HCT116 (cell line): ENCODE results near the gene CAMK2A. TPM values are rescaled to one million over a fixed set of nuclear protein-coding genes. Genes with fewer than 3 reads are reported as not detected.

Experiments used
- ATAC-seq: fragments of 200-7000 bp; cut with Tn5 transposase; 2 replicates; pipeline ENCODE4 v1.9.1; 2020; ENCODE audit warnings: mild to moderate bottlenecking, moderate library complexity
- BruUV-seq: library from RNA; stranded (reverse); fragments of 400-500 nt; replicated peaks from 2 replicates; lab custom pipeline; 2021; lab: Mats Ljungman, UMichigan
- CTCF ChIA-PET: fragments of 300-600 bp; sonication (Branson Sonifier 250); formaldehyde crosslinking; loops from one replicate; lab custom pipeline; 2021; ENCODE audit warnings: antibody characterized with exemption; lab: Charles Lee
- POLR2A ChIA-PET: fragments of 300-600, 350-600 bp; sonication (Branson Sonifier 250); formaldehyde crosslinking; loops from one replicate; lab custom pipeline; 2021; ENCODE audit warnings: antibody characterized with exemption; lab: Charles Lee
- RAD21 ChIA-PET, 2 experiments: fragments of 300-600 bp; sonication (Branson Sonifier 250); formaldehyde crosslinking; loops; one replicate each; lab custom pipeline; 2023; ENCODE audit warnings: low total read pairs in 2 of 2; ENCODE audit not compliant: uncharacterized antibody in 2 of 2, unreplicated experiment in 2 of 2, low non-redundant PET in 1 of 2; lab: Charles Lee
- DNase-seq: peaks from one replicate; pipeline ENCODE4 v3.0.0-alpha.2; 2010; ENCODE audit warnings: low read depth, low spot score
- H2AFZ ChIP-seq: fragments of 200-600 bp; shearing (Covaris generic), sonication (generic); 2 replicates; pipeline ENCODE4 v1.6.1; 2017; ENCODE audit warnings: low read depth, mixed run types, mixed read lengths, antibody characterized with exemption, low read length; ENCODE audit not compliant: poor library complexity, severe bottlenecking
- H3K27ac ChIP-seq: 2 replicates; pipeline ENCODE4 v1.5.1; 2012; ENCODE audit warnings: low read depth, low read length
- H3K27me3 ChIP-seq: fragments of 200-600 bp; sonication (generic); 2 replicates; pipeline ENCODE4 v1.6.1; 2016; ENCODE audit warnings: mixed run types, low read length, mixed read lengths; ENCODE audit not compliant: insufficient read depth
- H3K36me3 ChIP-seq, 2 experiments: fragments of 200-500 bp in 1 of 2; fragments of 200-600 bp in 1 of 2; sonication (Bioruptor generic) in 1 of 2; sonication (generic) in 1 of 2; 2 replicates each; pipeline versions ENCODE4 v1.5.1 to v1.6.1; 2014 to 2016; ENCODE audit warnings: low read length in 2 of 2, inconsistent platforms in 1 of 2, mixed read lengths in 1 of 2, mixed run types in 1 of 2; ENCODE audit not compliant: insufficient read depth in 2 of 2, control insufficient read depth in 1 of 2
- H3K4me1 ChIP-seq, 2 experiments: fragments of 200-600 bp in 1 of 2; sonication (generic) in 1 of 2; 2 replicates each; pipeline versions ENCODE4 v1.5.1 to v1.6.1; 2012 to 2017; ENCODE audit warnings: low read length in 2 of 2, inconsistent platforms in 1 of 2, mild to moderate bottlenecking in 1 of 2, mixed read lengths in 1 of 2, mixed run types in 1 of 2, moderate library complexity in 1 of 2; ENCODE audit not compliant: insufficient read depth in 2 of 2, control insufficient read depth in 1 of 2
- H3K4me2 ChIP-seq: fragments of 200-600 bp; sonication (generic); 2 replicates; pipeline ENCODE4 v1.6.1; 2017; ENCODE audit warnings: mixed run types, low read length, mixed read lengths
- H3K4me3 ChIP-seq, 2 experiments: fragments of 200-600 bp in 1 of 2; sonication (generic) in 1 of 2; replicated peaks in 1 of 2; 2 replicates each; pipeline ENCODE4 v1.5.1; 2011 to 2016; ENCODE audit warnings: low read length in 2 of 2, control low read depth in 1 of 2, low read depth in 1 of 2, mild to moderate bottlenecking in 1 of 2, mixed read lengths in 1 of 2, mixed run types in 1 of 2
- H3K79me2 ChIP-seq: fragments of 200-600 bp; sonication (generic); 2 replicates; pipeline ENCODE4 v1.6.1; 2017; ENCODE audit warnings: mild to moderate bottlenecking, mixed run types, low read length, moderate library complexity, mixed read lengths; ENCODE audit not compliant: insufficient read depth
- H3K9ac ChIP-seq: fragments of 200-600 bp; sonication (generic); 2 replicates; pipeline ENCODE4 v1.6.1; 2016; ENCODE audit warnings: low read length, mixed read lengths
- H3K9me2 ChIP-seq: fragments of 200-600 bp; sonication (generic), shearing (Covaris generic); 2 replicates; pipeline ENCODE4 v1.6.1; 2017; ENCODE audit warnings: mixed run types, mild to moderate bottlenecking, moderate library complexity; ENCODE audit not compliant: insufficient read depth
- H3K9me3 ChIP-seq, 2 experiments: fragments of 200-500 bp in 1 of 2; fragments of 200-600 bp in 1 of 2; sonication (Bioruptor generic) in 1 of 2; sonication (generic) in 1 of 2; 2 replicates each; pipeline ENCODE4 v1.6.1; 2014 to 2017; ENCODE audit warnings: low read length in 2 of 2, mixed read lengths in 2 of 2, inconsistent platforms in 1 of 2, low read depth in 1 of 2, mild to moderate bottlenecking in 1 of 2, mixed run types in 1 of 2, moderate library complexity in 1 of 2; ENCODE audit not compliant: control insufficient read depth in 1 of 2, insufficient read depth in 1 of 2
- H4K20me1 ChIP-seq: fragments of 200-600 bp; sonication (generic), shearing (Covaris generic); 2 replicates; pipeline ENCODE4 v1.6.1; 2017; ENCODE audit warnings: mixed run types, mild to moderate bottlenecking, moderate library complexity; ENCODE audit not compliant: insufficient read depth
- CBX3 ChIP-seq: IDR thresholded peaks from 2 replicates; pipeline ENCODE4 v1.6.1; 2012; ENCODE audit warnings: low read depth
- POLR2A ChIP-seq: IDR thresholded peaks from 2 replicates; pipeline ENCODE4 v1.7.0; 2011; ENCODE audit warnings: borderline replicate concordance; ENCODE audit not compliant: insufficient read depth, insufficient read length; ENCODE audit errors: extremely low read depth
- POLR2AphosphoS5 ChIP-seq: IDR thresholded peaks from 2 replicates; pipeline ENCODE4 v1.6.1; 2011; ENCODE audit warnings: mild to moderate bottlenecking, low read depth, low read length, moderate library complexity
- SP1 ChIP-seq: IDR thresholded peaks from 2 replicates; pipeline ENCODE4 v1.6.1; 2012; ENCODE audit warnings: low read depth
- YY1 ChIP-seq: IDR thresholded peaks from 2 replicates; pipeline ENCODE4 v1.6.1; 2011; ENCODE audit warnings: low read length, low read depth, moderate library complexity, mild to moderate bottlenecking; ENCODE audit not compliant: insufficient replicate concordance; ENCODE audit errors: extremely low read depth
- ZFX ChIP-seq: fragments of 450-650 bp; IDR thresholded peaks from 2 replicates; pipeline ENCODE4 v1.6.1; 2017
- ZNF274 ChIP-seq: fragments of 200-500 bp; sonication (Bioruptor generic); IDR thresholded peaks from 2 replicates; pipeline ENCODE4 v1.6.1; 2014; ENCODE audit warnings: mild to moderate bottlenecking, low read depth, low read length, inconsistent platforms
- intact Hi-C: fragments of 100-400 bp; cut with micrococcal nuclease; formaldehyde crosslinking; loops from 2 replicates; pipeline ENCODE4 v1.10.0; 2022
- total RNA-seq: library from RNA; stranded (reverse); gene quantifications from one replicate; pipeline ENCODE4 v1.2.1, GENCODE V29; 2021; ENCODE audit not compliant: unreplicated experiment
- TF ChIP-seq, protein P1 (sequence below), 3 experiments: fragments of 200-600 bp in 1 of 3; sonication (generic) in 1 of 3; IDR thresholded peaks in 2 of 3; conservative IDR thresholded peaks in 1 of 3; 2 replicates each; pipeline ENCODE4 v1.5.1; 2012 to 2017; ENCODE audit warnings: low read depth in 2 of 3, low read length in 2 of 3, antibody characterized with exemption in 1 of 3, borderline replicate concordance in 1 of 3, control low read depth in 1 of 3, mild to moderate bottlenecking in 1 of 3, mixed read lengths in 1 of 3, mixed run types in 1 of 3, moderate library complexity in 1 of 3; ENCODE audit not compliant: insufficient read depth in 1 of 3

Gene CAMK2A
- total RNA-seq, 1 experiment from 2014 or later = not detected

GRCh38 chr5:150301170-150301505 is 11.6 kb upstream of the CAMK2A start (continued):
- TF ChIP-seq, protein P1, sequence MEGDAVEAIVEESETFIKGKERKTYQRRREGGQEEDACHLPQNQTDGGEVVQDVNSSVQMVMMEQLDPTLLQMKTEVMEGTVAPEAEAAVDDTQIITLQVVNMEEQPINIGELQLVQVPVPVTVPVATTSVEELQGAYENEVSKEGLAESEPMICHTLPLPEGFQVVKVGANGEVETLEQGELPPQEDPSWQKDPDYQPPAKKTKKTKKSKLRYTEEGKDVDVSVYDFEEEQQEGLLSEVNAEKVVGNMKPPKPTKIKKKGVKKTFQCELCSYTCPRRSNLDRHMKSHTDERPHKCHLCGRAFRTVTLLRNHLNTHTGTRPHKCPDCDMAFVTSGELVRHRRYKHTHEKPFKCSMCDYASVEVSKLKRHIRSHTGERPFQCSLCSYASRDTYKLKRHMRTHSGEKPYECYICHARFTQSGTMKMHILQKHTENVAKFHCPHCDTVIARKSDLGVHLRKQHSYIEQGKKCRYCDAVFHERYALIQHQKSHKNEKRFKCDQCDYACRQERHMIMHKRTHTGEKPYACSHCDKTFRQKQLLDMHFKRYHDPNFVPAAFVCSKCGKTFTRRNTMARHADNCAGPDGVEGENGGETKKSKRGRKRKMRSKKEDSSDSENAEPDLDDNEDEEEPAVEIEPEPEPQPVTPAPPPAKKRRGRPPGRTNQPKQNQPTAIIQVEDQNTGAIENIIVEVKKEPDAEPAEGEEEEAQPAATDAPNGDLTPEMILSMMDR (IDR thresholded peaks at IDR 0.05 in 2 of 3, conservative IDR thresholded peaks at IDR 0.05 in 1 of 3; ENCODE audit: borderline replicate concordance in 1 of 3, insufficient read depth in 1 of 3, low read depth in 2 of 3, low read length in 2 of 3) = no peak
- TF ChIP-seq SP1 (no peak), CBX3 (no peak), POLR2A (no peak), ZFX (no peak)

DNA sequence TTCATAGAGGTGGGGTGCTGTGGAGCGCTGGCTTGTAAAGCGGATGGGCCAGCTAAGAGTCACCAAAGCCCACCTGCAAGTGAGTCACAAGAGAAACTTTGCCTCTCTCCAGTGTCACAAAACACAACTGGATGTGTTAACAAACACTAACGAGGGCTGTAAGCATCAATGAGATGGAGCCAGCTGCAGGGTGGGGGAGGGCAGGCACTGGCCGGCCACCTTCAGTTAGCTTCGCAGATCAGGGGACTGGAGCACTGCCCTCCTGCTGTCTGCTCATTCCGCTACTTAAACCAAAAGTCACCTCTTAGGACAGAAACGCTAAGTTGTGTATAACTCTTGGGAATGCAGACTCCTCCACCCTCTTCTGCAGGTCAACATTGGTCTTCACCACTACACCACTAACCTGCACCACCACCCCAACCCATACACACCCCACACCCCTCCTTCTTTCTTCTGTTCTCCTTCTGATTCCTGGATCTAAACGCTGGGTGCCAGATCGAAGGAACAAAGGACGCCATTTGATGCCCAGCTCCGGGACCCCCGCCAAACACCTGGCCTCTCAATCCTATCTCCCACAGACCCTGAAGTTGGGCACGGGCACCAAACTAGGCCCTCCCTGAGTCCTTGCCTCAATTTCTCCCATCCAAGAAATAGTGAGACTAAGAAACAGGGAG is 11.1 kb upstream of the CAMK2A start:
- POLR2A ChIA-PET = interaction anchor here (0.6 kb wide), 1 partner anchor 12 kb away, joined by 3 read pairs; no protein-coding TSS in a partner anchor
- Histone ChIP-seq H3K79me2 (no peaks in the 10 kb centered on the region), H3K27ac (no peak overlapping the region), H3K9ac (no peak overlapping the region), H2AFZ (no peak overlapping the region), H4K20me1 (no peaks in the 10 kb centered on the region), H3K4me3 (no peak overlapping the region), H3K4me2 (no peak overlapping the region), H3K27me3 (no peaks in the 10 kb centered on the region), H3K9me3 (no peaks in the 10 kb centered on the region), H3K4me1 (peaks cover 0 to 5% of the 10 kb centered on the region in 2 experiments; a peak in 2 of 4 replicates), H3K36me3 (no peaks in the 10 kb centered on the region), H3K9me2 (no peaks in the 10 kb centered on the region)
- no TSS peak for BruUV-seq
- no peak for ATAC-seq
- TF ChIP-seq YY1 = no peak
- no peak for TF ChIP-seq POLR2AphosphoS5
- no peak for TF ChIP-seq ZNF274
- TF ChIP-seq, protein P1 (IDR thresholded peaks at IDR 0.05 in 2 of 3, conservative IDR thresholded peaks at IDR 0.05 in 1 of 3; ENCODE audit: borderline replicate concordance in 1 of 3, insufficient read depth in 1 of 3, low read depth in 2 of 3, low read length in 2 of 3) = no peak
- DNase-seq = no peak
- intact Hi-C loops = no loop called here
- CTCF ChIA-PET = no interaction called here
- RAD21 ChIA-PET = no interaction called here
